Muscle layer of duodenum (tissue), 2 donors: ENCODE results near the gene RANBP9.
A peak's percentile ranks its signal among the peaks of the same experiment; 100 is the strongest.

Source experiments
- H3K27ac ChIP-seq: one replicate; pipeline ENCODE4 v1.7.0; 2013; ENCODE audit warnings: mild to moderate bottlenecking, low read length
- H3K27me3 ChIP-seq: one replicate; pipeline ENCODE4 v1.7.0; 2013; ENCODE audit warnings: low read depth, mild to moderate bottlenecking, control low read depth, low read length
- H3K36me3 ChIP-seq, 2 donors: one replicate each; pipeline ENCODE4 v1.7.0; 2013; ENCODE audit warnings: low read length in 2 of 2, control low read depth in 1 of 2, mild to moderate bottlenecking in 1 of 2; ENCODE audit not compliant: insufficient read depth in 2 of 2, control insufficient read depth in 1 of 2
- H3K4me1 ChIP-seq, 2 donors: one replicate each; pipeline ENCODE4 v1.7.0; 2013; ENCODE audit warnings: low read length in 2 of 2, mild to moderate bottlenecking in 2 of 2, control low read depth in 1 of 2, moderate library complexity in 1 of 2; ENCODE audit not compliant: insufficient read depth in 2 of 2, control insufficient read depth in 1 of 2
- H3K4me3 ChIP-seq, 2 donors: one replicate each; pipeline ENCODE4 v1.7.0; 2013; ENCODE audit warnings: low read length in 2 of 2, low read depth in 1 of 2, mild to moderate bottlenecking in 1 of 2
- H3K9me3 ChIP-seq, 2 donors: one replicate each; pipeline ENCODE4 v1.7.0; 2013; ENCODE audit warnings: low read length in 2 of 2, control low read depth in 1 of 2, mild to moderate bottlenecking in 1 of 2; ENCODE audit not compliant: control insufficient read depth in 1 of 2
- donor health status: healthy.

The RANBP9 gene

GRCh38 chr6:13614926-13615791 is 96.5 kb downstream of the RANBP9 start, which contains the start of gene NOL7:
Gene NOL7, plus strand, starts transcription at chr6:13615335. Its CDS starts 24 bp downstream, at chr6:13615359.
- Histone ChIP-seq H3K36me3 (peaks cover 19 to 29% of the 10 kb centered on the region in 2 donors), H3K4me1 (peaks cover 4 to 27% of the 10 kb centered on the region in 2 donors), H3K9me3 (no peaks in the 10 kb centered on the region), H3K27ac (peak within 1 kb of the TSS; percentile 96), H3K4me3 (peak within 1 kb of the TSS; percentile 93 to 99), H3K27me3 (no peaks in the 10 kb centered on the region)

DNA sequence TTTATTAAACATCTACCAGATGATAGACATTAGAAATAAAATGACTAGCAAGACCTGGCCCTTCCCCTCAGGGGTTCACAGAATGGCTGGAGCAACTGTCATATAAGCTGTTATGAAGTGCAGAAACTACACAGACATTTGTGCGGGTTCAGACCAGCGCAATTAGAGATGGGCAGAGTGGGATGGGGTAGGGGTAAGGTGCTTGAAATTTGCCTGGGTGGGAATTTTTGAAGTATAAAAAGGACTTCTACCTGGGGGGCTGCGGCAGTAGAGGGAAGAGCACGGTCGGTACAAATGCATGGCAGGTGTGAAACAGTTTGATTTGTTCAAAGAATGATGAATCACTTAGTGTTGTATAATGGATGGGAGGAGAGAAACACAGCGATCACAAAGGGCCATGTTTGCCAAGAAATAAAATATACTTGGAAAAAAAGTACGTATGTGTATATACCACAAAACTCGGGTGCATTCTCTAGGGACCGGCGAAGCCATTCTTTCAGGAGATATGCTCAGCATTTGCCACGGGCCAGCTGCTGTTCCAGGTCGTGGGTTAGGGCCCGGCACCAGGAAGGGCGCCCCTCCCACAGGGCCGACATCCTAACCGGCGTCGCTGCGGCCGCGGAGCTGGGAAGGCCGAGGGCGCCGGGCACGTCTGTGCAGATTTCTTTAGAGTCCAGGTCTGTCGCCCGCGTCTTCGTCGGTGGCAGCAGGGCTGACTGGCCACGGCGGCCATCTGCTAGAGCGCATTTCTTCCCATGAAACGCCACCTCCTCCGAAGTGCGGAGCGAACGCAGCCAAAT is 97.3 kb downstream of the RANBP9 start:
- H3K4me3 ChIP-seq: peak overlapping the region; percentile 93 to 99
- no peaks in the 10 kb centered on the region for H3K9me3 ChIP-seq
- no peaks in the 10 kb centered on the region for H3K27me3 ChIP-seq
- H3K27ac ChIP-seq: peak overlapping the region; percentile 96
- peaks cover 4 to 27% of the 10 kb centered on the region in 2 donors for H3K4me1 ChIP-seq
- peaks cover 15 to 20% of the 10 kb centered on the region in 2 donors for H3K36me3 ChIP-seq

GRCh38 chr6:13613029-13613594 is 98.5 kb downstream of the RANBP9 start:
- no peak overlapping the region for H3K4me3 ChIP-seq
- H3K27ac ChIP-seq: no peak overlapping the region
- H3K4me1 ChIP-seq: peaks cover 4 to 27% of the 10 kb centered on the region in 2 donors
- no peaks in the 10 kb centered on the region for H3K9me3 ChIP-seq
- H3K27me3 ChIP-seq: no peaks in the 10 kb centered on the region
- peaks cover 9 to 10% of the 10 kb centered on the region in 2 donors for H3K36me3 ChIP-seq

DNA sequence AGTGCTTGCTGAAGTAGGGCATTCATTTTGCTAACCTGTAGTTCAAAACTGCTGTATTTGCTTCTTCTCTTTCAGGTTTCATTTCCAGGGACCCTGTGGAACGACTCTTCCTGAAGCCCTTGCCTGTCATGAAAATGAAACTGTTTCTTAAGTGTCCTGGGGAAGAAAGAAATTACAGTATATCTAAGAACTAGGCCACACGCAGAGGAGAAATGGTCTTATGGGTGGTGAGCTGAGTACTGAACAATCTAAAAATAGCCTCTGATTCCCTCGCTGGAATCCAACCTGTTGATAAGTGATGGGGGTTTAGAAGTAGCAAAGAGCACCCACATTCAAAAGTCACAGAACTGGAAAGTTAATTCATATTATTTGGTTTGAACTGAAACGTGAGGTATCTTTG is 99.9 kb downstream of the RANBP9 start:
- Histone ChIP-seq H3K4me1 (peaks cover 4 to 19% of the 10 kb centered on the region in 2 donors), H3K27me3 (no peaks in the 10 kb centered on the region), H3K4me3 (no peak overlapping the region), H3K9me3 (no peaks in the 10 kb centered on the region), H3K27ac (peak overlapping the region; percentile 51), H3K36me3 (peaks cover 0 to 3% of the 10 kb centered on the region in 2 donors)

- H3K9me3 ChIP-seq: no peaks in the 10 kb centered on the region
- peaks cover 17 to 33% of the 10 kb centered on the region in 2 donors for H3K36me3 ChIP-seq
- H3K27ac ChIP-seq: no peak overlapping the region
- H3K4me1 ChIP-seq: peaks cover 0 to 2% of the 10 kb centered on the region in 2 donors
- H3K27me3 ChIP-seq: no peaks in the 10 kb centered on the region
- no peak overlapping the region for H3K4me3 ChIP-seq
Measured at GRCh38 chr6:13605634-13606033, 106.0 kb downstream of the RANBP9 start.

GRCh38 chr6:13604546-13605416 is 106.9 kb downstream of the RANBP9 start:
- H3K27ac ChIP-seq: no peak overlapping the region
- H3K4me3 ChIP-seq: no peak overlapping the region
- peaks cover 19 to 38% of the 10 kb centered on the region in 2 donors for H3K36me3 ChIP-seq

GRCh38 chr6:13604135-13604534 is 107.5 kb downstream of the RANBP9 start:
- Histone ChIP-seq H3K4me3 (no peak overlapping the region), H3K9me3 (no peaks in the 10 kb centered on the region), H3K4me1 (no peaks in the 10 kb centered on the region), H3K27ac (no peak overlapping the region), H3K36me3 (peaks cover 19 to 43% of the 10 kb centered on the region in 2 donors), H3K27me3 (no peaks in the 10 kb centered on the region)

More at GRCh38 chr6:13604546-13605416, 106.9 kb downstream of the RANBP9 start:
- H3K27me3 ChIP-seq: no peaks in the 10 kb centered on the region
- no peaks in the 10 kb centered on the region for H3K9me3 ChIP-seq
- no peaks in the 10 kb centered on the region for H3K4me1 ChIP-seq

GRCh38 chr6:13600036-13600435 is 111.6 kb downstream of the RANBP9 start:
- no peaks in the 10 kb centered on the region for H3K4me1 ChIP-seq
- no peaks in the 10 kb centered on the region for H3K27me3 ChIP-seq
- no peak overlapping the region for H3K4me3 ChIP-seq
- H3K9me3 ChIP-seq: no peaks in the 10 kb centered on the region
- H3K27ac ChIP-seq: no peak overlapping the region
- peaks cover 19 to 59% of the 10 kb centered on the region in 2 donors for H3K36me3 ChIP-seq

DNA sequence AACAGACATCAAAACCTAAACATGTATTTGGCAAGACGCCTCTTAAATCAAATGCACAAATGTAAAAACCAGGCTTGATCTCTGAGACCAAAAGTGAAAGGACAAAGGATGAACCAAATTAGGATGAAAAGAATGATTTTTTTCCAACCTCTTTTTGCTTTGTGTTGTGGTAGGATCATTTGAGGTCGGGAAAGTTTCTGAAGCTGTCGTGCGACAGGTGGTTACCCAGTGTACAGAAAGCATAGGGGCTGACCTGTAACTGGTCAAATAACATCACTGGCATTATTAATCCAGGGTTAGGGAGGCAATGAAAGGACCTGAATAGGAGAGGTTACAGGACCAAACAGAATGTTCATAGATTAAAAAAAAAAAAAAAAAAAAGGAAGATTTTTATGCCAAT is 114.6 kb downstream of the RANBP9 start:
- no peaks in the 10 kb centered on the region for H3K27me3 ChIP-seq
- peaks cover 18 to 70% of the 10 kb centered on the region in 2 donors for H3K36me3 ChIP-seq
- no peaks in the 10 kb centered on the region for H3K4me1 ChIP-seq
- H3K27ac ChIP-seq: no peak overlapping the region
- H3K9me3 ChIP-seq: no peaks in the 10 kb centered on the region
- H3K4me3 ChIP-seq: no peak overlapping the region

DNA sequence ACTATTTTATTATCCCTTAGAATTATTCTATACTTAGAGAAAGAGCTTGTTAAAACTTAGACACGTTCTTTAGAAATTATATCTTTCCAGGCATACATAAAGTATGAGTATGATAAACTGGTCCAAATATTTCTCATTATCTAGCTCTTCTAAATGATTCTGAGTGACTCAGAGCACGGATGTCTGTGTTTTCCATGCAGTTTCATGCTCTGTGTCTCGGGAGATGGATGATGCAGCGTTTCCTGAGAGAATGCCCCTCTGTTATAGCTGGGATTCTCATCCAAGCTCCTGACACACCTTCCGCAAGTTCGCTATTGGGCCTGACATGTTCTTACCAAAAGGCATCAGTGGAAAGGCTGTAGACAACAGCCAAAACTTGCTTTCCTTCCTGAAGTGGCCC is 117.9 kb downstream of the RANBP9 start:
- no peaks in the 10 kb centered on the region for H3K9me3 ChIP-seq
- H3K27me3 ChIP-seq: no peaks in the 10 kb centered on the region
- no peak overlapping the region for H3K4me3 ChIP-seq
- H3K27ac ChIP-seq: no peak overlapping the region
- peaks cover 8 to 63% of the 10 kb centered on the region in 2 donors for H3K36me3 ChIP-seq
- H3K4me1 ChIP-seq: no peaks in the 10 kb centered on the region
